Retinal pigment epithelial cell (primary cell): ENCODE data around the gene BACE1.

Source experiments
- DNase-seq: peaks from one replicate; pipeline ENCODE4 v3.0.0-alpha.2; 2010; ENCODE audit warnings: low read depth
- H3K4me3 ChIP-seq: 2 replicates; pipeline ENCODE4 v1.5.1; 2011; ENCODE audit warnings: mild to moderate bottlenecking, low read length, control low read depth, moderate library complexity
- TF ChIP-seq, protein P1 (sequence below): conservative IDR thresholded peaks from 2 replicates; pipeline ENCODE4 v1.5.1; 2011; ENCODE audit warnings: low read depth, low read length, control low read depth, inconsistent platforms

The BACE1 gene

DNA sequence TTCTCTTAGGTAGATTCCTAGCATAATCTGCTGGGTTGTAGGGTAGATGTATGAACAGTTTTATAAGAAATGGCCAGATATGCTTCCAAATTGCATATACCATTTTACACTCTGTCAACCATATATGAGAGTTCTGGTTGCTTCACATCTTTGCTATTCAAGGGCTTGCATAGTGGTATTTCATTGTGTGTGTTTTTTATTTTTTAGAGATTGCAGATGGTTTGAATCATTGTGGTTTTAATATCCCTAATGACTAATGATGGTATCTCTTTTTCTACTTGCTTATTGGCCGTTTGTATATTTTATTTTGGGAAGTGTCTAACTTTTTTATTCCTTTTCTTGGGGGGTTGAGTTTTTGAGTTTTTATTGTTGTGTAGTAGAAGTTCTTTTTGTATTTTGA, 56.6 kb downstream of the BACE1 start:
- TF ChIP-seq, protein P1, sequence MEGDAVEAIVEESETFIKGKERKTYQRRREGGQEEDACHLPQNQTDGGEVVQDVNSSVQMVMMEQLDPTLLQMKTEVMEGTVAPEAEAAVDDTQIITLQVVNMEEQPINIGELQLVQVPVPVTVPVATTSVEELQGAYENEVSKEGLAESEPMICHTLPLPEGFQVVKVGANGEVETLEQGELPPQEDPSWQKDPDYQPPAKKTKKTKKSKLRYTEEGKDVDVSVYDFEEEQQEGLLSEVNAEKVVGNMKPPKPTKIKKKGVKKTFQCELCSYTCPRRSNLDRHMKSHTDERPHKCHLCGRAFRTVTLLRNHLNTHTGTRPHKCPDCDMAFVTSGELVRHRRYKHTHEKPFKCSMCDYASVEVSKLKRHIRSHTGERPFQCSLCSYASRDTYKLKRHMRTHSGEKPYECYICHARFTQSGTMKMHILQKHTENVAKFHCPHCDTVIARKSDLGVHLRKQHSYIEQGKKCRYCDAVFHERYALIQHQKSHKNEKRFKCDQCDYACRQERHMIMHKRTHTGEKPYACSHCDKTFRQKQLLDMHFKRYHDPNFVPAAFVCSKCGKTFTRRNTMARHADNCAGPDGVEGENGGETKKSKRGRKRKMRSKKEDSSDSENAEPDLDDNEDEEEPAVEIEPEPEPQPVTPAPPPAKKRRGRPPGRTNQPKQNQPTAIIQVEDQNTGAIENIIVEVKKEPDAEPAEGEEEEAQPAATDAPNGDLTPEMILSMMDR: no peak
- DNase-seq: no peak
- no peak overlapping the region for H3K4me3 ChIP-seq

DNA sequence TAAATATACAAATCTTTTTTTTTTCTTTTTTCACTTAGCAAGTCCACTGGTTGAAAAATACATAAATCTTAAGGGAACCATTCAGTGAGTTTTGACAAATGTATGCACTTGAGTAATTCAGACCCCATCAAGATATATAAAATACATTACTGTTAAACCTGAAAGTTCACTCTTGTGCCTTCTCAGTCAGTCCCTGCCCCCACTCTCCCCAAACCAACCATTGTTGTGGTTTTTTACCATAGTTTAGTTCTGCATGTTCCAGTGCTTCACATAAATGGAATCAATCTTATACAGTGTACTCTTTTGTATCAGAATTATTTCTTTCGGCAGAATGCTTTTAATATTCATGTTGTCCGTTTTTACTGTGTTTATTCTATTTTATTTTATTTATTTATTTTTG, 57.5 kb downstream of the BACE1 start:
- TF ChIP-seq, protein P1: no peak
- DNase-seq: no peak
- no peak overlapping the region for H3K4me3 ChIP-seq

GRCh38 chr11:117256573-117256972, 59.5 kb downstream of the BACE1 start:
- TF ChIP-seq, protein P1: no peak
- DNase-seq: no peak
- no peak overlapping the region for H3K4me3 ChIP-seq

GRCh38 chr11:117255966-117256365, 60.1 kb downstream of the BACE1 start:
- no peak overlapping the region for H3K4me3 ChIP-seq
- no peak for DNase-seq
- TF ChIP-seq, protein P1: no peak

DNA sequence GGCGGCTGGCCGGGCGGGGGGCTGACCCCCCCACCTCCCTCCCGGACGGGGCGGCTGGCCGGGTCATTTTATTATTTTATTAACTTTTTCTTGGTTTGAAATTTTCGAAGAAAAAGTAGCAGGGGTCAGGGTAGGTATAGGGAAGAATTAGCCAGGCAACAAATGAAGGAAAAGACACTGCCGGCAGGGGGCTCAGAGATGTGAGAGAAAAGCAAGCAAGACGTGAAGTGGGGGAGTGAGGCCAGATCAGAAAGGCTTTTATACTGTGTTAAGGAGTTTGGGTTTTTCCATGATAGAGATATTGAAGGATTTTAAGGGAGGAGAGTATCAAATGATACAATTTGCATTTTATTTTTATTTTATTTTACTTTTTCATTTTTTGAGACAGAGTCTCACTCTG, 64.5 kb downstream of the BACE1 start:
- no peak for DNase-seq

DNA sequence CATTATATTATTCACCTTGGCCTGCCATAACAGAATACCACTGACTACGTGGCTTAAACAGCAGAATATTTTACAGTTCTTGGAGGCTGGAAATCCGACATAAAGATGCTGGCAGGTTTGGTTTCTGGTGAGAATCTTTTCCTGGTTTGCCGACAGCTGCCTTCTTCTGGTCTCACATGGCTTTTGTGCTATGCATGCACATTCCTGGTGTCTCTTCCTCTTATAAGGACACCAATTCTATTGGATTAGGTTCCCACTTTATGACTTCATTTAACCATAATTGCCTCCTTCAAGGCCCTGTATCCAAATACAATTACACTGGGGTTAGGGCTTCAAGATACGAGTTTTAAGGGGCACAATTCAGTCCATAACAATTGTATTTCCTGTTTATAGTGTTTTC, 66.5 kb downstream of the BACE1 start:
- TF ChIP-seq, protein P1: no peak
- DNase-seq: no peak
- H3K4me3 ChIP-seq: no peak overlapping the region

More for the DNA sequence above, 64.5 kb downstream of the BACE1 start:
- no peak overlapping the region for H3K4me3 ChIP-seq
- TF ChIP-seq, protein P1: no peak

GRCh38 chr11:117248341-117248740, 67.7 kb downstream of the BACE1 start:
- TF ChIP-seq, protein P1: no peak
- no peak for DNase-seq

More at GRCh38 chr11:117248341-117248740, 67.7 kb downstream of the BACE1 start:
- no peak overlapping the region for H3K4me3 ChIP-seq
